Mesenchymal stem cell (in vitro differentiated cells and primary cell): ENCODE measurements around the gene NHLRC3.
"Not testable (repeated sequence)": the region's sequence is repeated elsewhere in the genome, so short reads cannot be mapped to it uniquely, and the experiment has no call there.

Experiments
- DNase-seq: peaks from one replicate; pipeline ENCODE4 v3.0.0-alpha.2; 2013
- H2AFZ ChIP-seq: one replicate; pipeline ENCODE4 v1.6.1; 2013; ENCODE audit warnings: low read depth, mild to moderate bottlenecking, control low read depth, inconsistent platforms, low read length, moderate library complexity
- H2AK5ac ChIP-seq: 2 replicates; pipeline ENCODE4 v1.6.1; 2013; ENCODE audit warnings: low read length, moderate library complexity, mild to moderate bottlenecking, inconsistent platforms; ENCODE audit not compliant: severe bottlenecking
- H2BK120ac ChIP-seq: one replicate; pipeline ENCODE4 v1.6.1; 2013; ENCODE audit warnings: low read depth, mild to moderate bottlenecking, inconsistent platforms, low read length, moderate library complexity
- H2BK12ac ChIP-seq, 2 experiments: one replicate each; pipeline ENCODE4 v1.6.1; 2013; ENCODE audit warnings: inconsistent platforms in 2 of 2, low read length in 2 of 2, mild to moderate bottlenecking in 2 of 2, moderate library complexity in 2 of 2, control low read depth in 1 of 2
- H2BK15ac ChIP-seq: one replicate; pipeline ENCODE4 v1.6.1; 2013; ENCODE audit warnings: mild to moderate bottlenecking, low read depth, inconsistent platforms; ENCODE audit not compliant: poor library complexity, severe bottlenecking
- H2BK5ac ChIP-seq: 2 replicates; pipeline ENCODE4 v1.6.1; 2013; ENCODE audit warnings: low read depth, mild to moderate bottlenecking, low read length, control low read depth, inconsistent platforms; ENCODE audit not compliant: poor library complexity, severe bottlenecking
- H3K14ac ChIP-seq, 2 experiments: one replicate each; pipeline ENCODE4 v1.6.1; 2013; ENCODE audit warnings: inconsistent platforms in 2 of 2, low read length in 2 of 2, control low read depth in 1 of 2, mild to moderate bottlenecking in 1 of 2, moderate library complexity in 1 of 2
- H3K18ac ChIP-seq, 2 experiments: one replicate each; pipeline ENCODE4 v1.6.1; 2013; ENCODE audit warnings: inconsistent platforms in 2 of 2, low read length in 2 of 2, control low read depth in 1 of 2, low read depth in 1 of 2, mild to moderate bottlenecking in 1 of 2
- H3K23ac ChIP-seq, 2 experiments: one replicate each; pipeline ENCODE4 v1.6.1; 2013; ENCODE audit warnings: inconsistent platforms in 2 of 2, low read length in 2 of 2, mild to moderate bottlenecking in 2 of 2, moderate library complexity in 2 of 2, control low read depth in 1 of 2
- H3K27ac ChIP-seq: 2 replicates; pipeline ENCODE4 v1.5.1; 2013; ENCODE audit warnings: mild to moderate bottlenecking, moderate library complexity, low read length, control low read depth, inconsistent platforms; ENCODE audit not compliant: poor library complexity, severe bottlenecking
- H3K27me3 ChIP-seq, 2 experiments: 2 replicates each; pipeline versions ENCODE4 v1.6.1 to v1.7.0; 2013; ENCODE audit warnings: low read length in 2 of 2, mild to moderate bottlenecking in 2 of 2, moderate library complexity in 2 of 2, control low read depth in 1 of 2, inconsistent platforms in 1 of 2; ENCODE audit not compliant: control insufficient read depth in 1 of 2, insufficient read depth in 1 of 2
- H3K36me3 ChIP-seq, 2 experiments: 2 replicates each; pipeline versions ENCODE4 v1.6.1 to v1.7.0; 2013; ENCODE audit warnings: low read length in 2 of 2, control low read depth in 1 of 2, inconsistent platforms in 1 of 2, low read depth in 1 of 2, mild to moderate bottlenecking in 1 of 2; ENCODE audit not compliant: insufficient read depth in 2 of 2, control insufficient read depth in 1 of 2
- H3K4ac ChIP-seq, 2 experiments: one replicate each; pipeline ENCODE4 v1.6.1; 2013; ENCODE audit warnings: inconsistent platforms in 2 of 2, low read length in 2 of 2, mild to moderate bottlenecking in 2 of 2, moderate library complexity in 2 of 2, control low read depth in 1 of 2, low read depth in 1 of 2
- H3K4me1 ChIP-seq: 2 replicates; pipeline ENCODE4 v1.6.1; 2013; ENCODE audit warnings: low read depth, low read length, control low read depth; ENCODE audit not compliant: control insufficient read depth, insufficient read depth
- H3K4me2 ChIP-seq: 2 replicates; pipeline ENCODE4 v1.6.1; 2013; ENCODE audit warnings: low read length, mild to moderate bottlenecking, inconsistent platforms; ENCODE audit not compliant: poor library complexity, severe bottlenecking
- H3K4me3 ChIP-seq, 2 experiments: 2 replicates each; pipeline versions ENCODE4 v1.5.1 to v1.7.0; 2013; ENCODE audit warnings: low read length in 2 of 2, mild to moderate bottlenecking in 2 of 2, control low read depth in 1 of 2, low read depth in 1 of 2; ENCODE audit not compliant: insufficient read depth in 1 of 2
- H3K79me1 ChIP-seq: replicated peaks from 2 replicates; pipeline ENCODE4 v1.6.1; 2013; ENCODE audit warnings: mild to moderate bottlenecking, control low read depth, low read length, inconsistent platforms; ENCODE audit not compliant: poor library complexity, severe bottlenecking
- H3K9ac ChIP-seq: 2 replicates; pipeline ENCODE4 v1.7.0; 2013; ENCODE audit warnings: mild to moderate bottlenecking, low read length, moderate library complexity
- H3K9me3 ChIP-seq: 2 replicates; pipeline ENCODE4 v1.7.0; 2013; ENCODE audit warnings: mild to moderate bottlenecking, low read length; ENCODE audit not compliant: control insufficient read depth
- H4K8ac ChIP-seq: one replicate; pipeline ENCODE4 v1.6.1; 2013; ENCODE audit warnings: inconsistent platforms, mild to moderate bottlenecking, low read length, moderate library complexity
- H4K91ac ChIP-seq: one replicate; pipeline ENCODE4 v1.6.1; 2013; ENCODE audit warnings: mild to moderate bottlenecking, low read length, inconsistent platforms
- WGBS: methylation state at CpG from one replicate; pipeline ENCODE4 v1.1.7; 2013; ENCODE audit warnings: mixed read lengths; 5-methylcytosine and 5-hydroxymethylcytosine counted together

NHLRC3 gene

GRCh38 chr13:39006371-39007111 lies 31.7 kb upstream of the NHLRC3 start:
- not testable (repeated sequence) for DNase-seq, H4K91ac ChIP-seq, H2BK12ac ChIP-seq, H2BK120ac ChIP-seq, H3K27ac ChIP-seq, H2AFZ ChIP-seq, H3K23ac ChIP-seq, H3K4me3 ChIP-seq, H3K4ac ChIP-seq, H2BK15ac ChIP-seq, H3K14ac ChIP-seq, H2AK5ac ChIP-seq, H3K27me3 ChIP-seq, H3K79me1 ChIP-seq, H3K4me2 ChIP-seq, H3K9me3 ChIP-seq, H4K8ac ChIP-seq, H3K18ac ChIP-seq, H3K4me1 ChIP-seq, H2BK5ac ChIP-seq, H3K9ac ChIP-seq
- WGBS, result 79% methylated on average over 26 of the region's 29 CpGs
- peaks cover 3 to 34% of the 10 kb centered on the region in 2 experiments for H3K36me3 ChIP-seq

DNA sequence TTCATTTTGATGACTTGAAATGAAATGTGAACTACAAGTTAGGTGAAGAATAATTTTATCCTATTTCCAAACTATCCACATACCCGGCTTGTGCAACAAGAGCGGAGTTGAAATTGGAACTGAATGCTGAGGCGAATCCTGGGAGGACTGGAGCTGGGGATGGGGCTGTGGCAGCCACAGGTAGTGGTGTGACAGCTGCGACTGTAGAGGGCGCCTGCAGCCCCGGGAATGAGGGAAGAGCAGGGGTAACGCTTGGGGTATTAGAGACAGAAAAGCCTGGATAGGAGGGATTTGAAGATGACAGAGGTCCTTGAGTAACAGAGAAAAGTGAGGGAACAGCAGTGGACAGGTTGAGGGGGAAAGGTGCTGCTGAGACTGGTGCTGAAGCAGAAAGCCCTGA lies 25.6 kb upstream of the NHLRC3 start:
- Histone ChIP-seq H3K79me1 (peaks cover 9% of the 10 kb centered on the region), H2BK12ac (no peak overlapping the region), H3K36me3 (peaks cover 24 to 93% of the 10 kb centered on the region in 2 experiments), H3K9ac (no peak overlapping the region), H3K23ac (no peak overlapping the region), H2AFZ (no peak overlapping the region), H3K18ac (no peak overlapping the region), H3K27me3 (no peaks in the 10 kb centered on the region), H3K4me1 (peaks cover 1% of the 10 kb centered on the region), H3K4ac (no peak overlapping the region), H3K14ac (no peak overlapping the region), H3K9me3 (no peaks in the 10 kb centered on the region), H3K4me2 (no peak overlapping the region), H2AK5ac (no peak overlapping the region), H3K4me3 (no peak overlapping the region), H4K8ac (no peak overlapping the region), H2BK120ac (no peak overlapping the region), H3K27ac (no peak overlapping the region), H2BK5ac (no peak overlapping the region), H4K91ac (no peak overlapping the region), H2BK15ac (no peak overlapping the region)
- WGBS, result 80% methylated on average over 7 of the region's 7 CpGs
- no peak for DNase-seq

GRCh38 chr13:39013462-39013861 lies 24.8 kb upstream of the NHLRC3 start:
- no peak overlapping the region for H3K4me2 ChIP-seq
- H4K8ac ChIP-seq, result no peak overlapping the region
- H3K9ac ChIP-seq, result no peak overlapping the region
- H3K27ac ChIP-seq, result no peak overlapping the region
- H3K27me3 ChIP-seq, result no peaks in the 10 kb centered on the region
- DNase-seq, result no peak
- H4K91ac ChIP-seq, result no peak overlapping the region
- no peak overlapping the region for H3K4ac ChIP-seq
- H3K9me3 ChIP-seq, result no peaks in the 10 kb centered on the region
- 97% methylated on average over 5 of the region's 5 CpGs for WGBS
- no peak overlapping the region for H2BK15ac ChIP-seq
- no peak overlapping the region for H3K18ac ChIP-seq
- no peak overlapping the region for H3K14ac ChIP-seq
- H2AFZ ChIP-seq, result no peak overlapping the region
- no peak overlapping the region for H2BK12ac ChIP-seq
- H3K79me1 ChIP-seq, result peaks cover 9% of the 10 kb centered on the region
- H3K4me3 ChIP-seq, result no peak overlapping the region
- peaks cover 27 to 94% of the 10 kb centered on the region in 2 experiments for H3K36me3 ChIP-seq
- H2BK120ac ChIP-seq, result no peak overlapping the region
- H2BK5ac ChIP-seq, result no peak overlapping the region
- H2AK5ac ChIP-seq, result no peak overlapping the region
- peaks cover 1% of the 10 kb centered on the region for H3K4me1 ChIP-seq
- no peak overlapping the region for H3K23ac ChIP-seq

DNA sequence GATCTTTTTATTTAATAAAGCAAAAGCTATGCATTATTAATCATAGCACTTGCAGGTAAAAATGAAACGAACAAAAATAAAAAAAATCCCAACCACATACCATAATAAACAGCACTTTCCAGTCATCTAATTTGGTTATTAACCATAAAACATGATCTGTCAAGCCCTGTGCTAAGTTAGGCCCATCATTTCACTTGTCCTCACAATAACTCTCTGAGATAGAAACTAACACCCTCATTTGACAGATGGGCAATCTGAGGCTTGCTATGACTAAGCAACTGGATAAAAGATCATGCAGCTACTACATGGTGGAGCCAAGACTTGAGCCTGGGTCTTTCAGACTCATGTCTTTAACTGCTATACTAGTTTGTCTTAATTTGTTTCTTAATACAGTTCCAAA lies 22.2 kb upstream of the NHLRC3 start:
- H2BK15ac ChIP-seq, result no peak overlapping the region
- H4K91ac ChIP-seq, result no peak overlapping the region
- H2AK5ac ChIP-seq, result no peak overlapping the region
- H3K23ac ChIP-seq, result no peak overlapping the region
- H3K27me3 ChIP-seq, result no peaks in the 10 kb centered on the region
- H3K27ac ChIP-seq, result no peak overlapping the region
- no peak overlapping the region for H3K9ac ChIP-seq
- WGBS, result 95% methylated on average over 1 of the region's 1 CpG
- peaks cover 1% of the 10 kb centered on the region for H3K4me1 ChIP-seq
- no peak overlapping the region for H3K18ac ChIP-seq
- no peak overlapping the region for H2BK12ac ChIP-seq
- H3K4me2 ChIP-seq, result no peak overlapping the region
- no peak overlapping the region for H3K4ac ChIP-seq
- H4K8ac ChIP-seq, result no peak overlapping the region
- H3K14ac ChIP-seq, result no peak overlapping the region
- no peak overlapping the region for H2BK120ac ChIP-seq
- H3K4me3 ChIP-seq, result no peak overlapping the region
- no peak overlapping the region for H2AFZ ChIP-seq
- DNase-seq, result no peak
- no peak overlapping the region for H2BK5ac ChIP-seq
- no peaks in the 10 kb centered on the region for H3K9me3 ChIP-seq
- peaks cover 27 to 83% of the 10 kb centered on the region in 2 experiments for H3K36me3 ChIP-seq
- peaks cover 11% of the 10 kb centered on the region for H3K79me1 ChIP-seq
